ENCODE data around the gene SNX30. TPM values are rescaled to one million over a fixed set of nuclear protein-coding genes. Genes with fewer than 3 reads are reported as not detected.

The SNX30 gene
- polyA plus RNA-seq, 1 of the 3 experiments (the other 2 are of a cell fraction) = 2.7 TPM

DNA sequence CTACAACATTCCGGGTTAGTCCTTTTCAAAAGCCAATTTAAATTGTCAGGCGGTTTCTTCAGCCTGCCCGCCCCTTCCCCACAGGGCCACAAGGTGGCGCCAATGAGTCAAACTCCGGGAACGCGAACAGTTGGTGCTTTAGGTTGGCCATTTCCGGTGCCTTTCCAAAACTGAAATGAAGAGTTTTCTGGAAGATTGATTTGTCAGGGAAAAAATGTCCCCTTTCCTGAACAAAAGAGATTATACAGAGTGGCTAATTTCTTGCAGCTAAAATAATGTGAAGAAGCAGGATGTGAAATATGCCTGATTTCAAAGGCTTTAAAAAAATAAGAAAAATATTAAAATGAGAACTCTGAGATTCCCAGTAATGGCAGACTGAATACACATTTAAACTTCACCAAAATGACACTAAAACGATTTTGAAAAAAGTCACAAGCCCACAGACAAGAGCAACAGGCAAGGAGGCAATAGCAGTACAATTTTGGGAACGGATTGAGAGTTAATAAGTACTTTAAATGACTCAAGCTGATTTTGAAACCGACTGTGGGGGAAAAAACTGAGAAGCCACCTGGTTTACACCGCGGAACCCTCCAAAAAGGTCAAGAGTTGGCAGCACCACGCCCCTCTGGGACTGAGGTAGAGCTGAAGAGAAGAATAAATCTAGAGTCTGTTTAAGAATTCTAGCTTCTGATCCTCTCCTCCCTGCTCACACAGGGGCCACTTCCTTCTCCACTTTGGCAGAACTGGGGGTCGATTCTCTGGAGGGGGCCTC is 94.4 kb downstream of the SNX30 start:
- H3K36me3 ChIP-seq (replicated peaks in 1 of 2; ENCODE audit: control insufficient read depth in 1 of 2, insufficient read depth in 2 of 2, low read length in 1 of 2) = no peaks in the 10 kb centered on the region

DNA sequence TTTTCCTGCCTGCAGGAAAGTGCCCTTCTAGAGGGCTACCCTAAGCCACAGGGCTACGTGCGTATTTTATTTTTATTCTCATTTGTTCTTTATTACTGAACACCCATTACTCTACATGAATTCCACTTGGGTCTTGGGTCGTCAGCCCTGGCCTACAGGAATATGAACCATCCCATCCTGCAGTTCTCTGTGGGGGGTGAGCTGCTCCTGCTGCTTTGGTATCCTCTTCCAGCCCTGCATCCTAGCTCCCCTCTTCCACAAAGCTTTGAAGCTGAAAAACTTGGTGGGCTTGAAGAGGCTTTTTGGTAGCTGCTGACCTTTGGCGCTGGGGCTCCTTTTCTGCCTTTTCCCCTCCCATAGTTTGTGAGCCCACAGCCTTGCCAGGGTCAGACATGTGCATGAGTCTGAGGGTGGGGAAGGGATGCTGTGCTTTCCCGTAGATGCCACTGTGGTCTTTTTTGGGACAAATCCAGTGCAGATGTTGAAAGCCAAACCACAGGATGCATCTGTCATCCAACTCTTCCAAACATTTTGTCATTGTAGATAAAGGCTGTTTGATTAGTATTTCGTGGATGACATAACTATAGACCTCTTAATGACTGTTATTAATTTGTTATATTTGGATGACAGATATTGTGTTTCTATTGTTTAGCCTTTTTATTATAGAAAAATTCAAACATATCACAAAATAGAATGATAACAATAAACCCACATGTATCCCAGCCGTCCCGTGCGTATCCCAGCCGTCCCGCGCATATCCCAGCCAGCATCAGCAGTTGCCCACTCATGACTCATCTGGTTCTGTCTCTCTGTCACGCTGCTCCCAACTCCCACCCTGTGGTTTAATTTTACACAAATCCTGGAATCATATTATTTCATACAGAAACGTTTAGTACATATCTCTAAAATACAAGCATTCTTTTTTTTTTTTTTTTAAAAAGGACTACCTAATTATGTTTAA is 96.2 kb downstream of the SNX30 start:
- no peaks in the 10 kb centered on the region for H3K27me3 ChIP-seq (ENCODE audit: insufficient read depth)
- TF ChIP-seq RXRA (IDR thresholded peaks at IDR 0.05; ENCODE audit: borderline replicate concordance, low read depth) = no peak
- TF ChIP-seq RFX5 (IDR thresholded peaks at IDR 0.05; ENCODE audit: low read length) = no peak
- H3K9me3 ChIP-seq = no peaks in the 10 kb centered on the region
- no peak overlapping the region for H3K9ac ChIP-seq
- ChIA-PET CTCF (interaction anchor here (2.2 to 2.4 kb wide), 2 partner anchors 11 to 56 kb away, joined by 20 to 21 read pairs; no protein-coding TSS in a partner anchor), POLR2A (no interaction called here)
- H3F3A ChIP-seq (replicated peaks; ENCODE audit: insufficient read depth) = peaks cover 3% of the 10 kb centered on the region
- DNase-seq = no peak
- no peaks in the 10 kb centered on the region for H3K36me3 ChIP-seq (replicated peaks in 1 of 2; ENCODE audit: control insufficient read depth in 1 of 2, insufficient read depth in 2 of 2, low read length in 1 of 2)
- H3K4me3 ChIP-seq (ENCODE audit: low read depth in 2 of 2, low read length in 1 of 2) = no peak overlapping the region
- no peaks in the 10 kb centered on the region for H4K20me1 ChIP-seq (ENCODE audit: insufficient read depth)
- H2AFZ ChIP-seq (ENCODE audit: low read depth) = no peak overlapping the region
- H3K4me1 ChIP-seq (ENCODE audit: control insufficient read depth in 1 of 2, insufficient read depth in 2 of 2, low read depth in 1 of 2, low read length in 1 of 2) = peaks cover 0 to 2% of the 10 kb centered on the region in 2 experiments; a peak in 1 of 4 replicates
- no peaks in the 10 kb centered on the region for H3K9me2 ChIP-seq
- no peak overlapping the region for H3K27ac ChIP-seq (ENCODE audit: low read depth in 2 of 2, low read length in 1 of 2)
- no peaks in the 10 kb centered on the region for H3K79me2 ChIP-seq (ENCODE audit: insufficient read depth)
- WGBS (ENCODE audit: low lambda C conversion rate) = 77% methylated on average over 14 of the region's 14 CpGs
- H3K4me2 ChIP-seq = no peak overlapping the region

More for the DNA sequence above, 94.4 kb downstream of the SNX30 start:
- Histone ChIP-seq H3K4me1 (ENCODE audit: control insufficient read depth in 1 of 2, insufficient read depth in 2 of 2, low read depth in 1 of 2, low read length in 1 of 2) (peaks cover 0 to 7% of the 10 kb centered on the region in 2 experiments; a peak in 1 of 4 replicates), H3K27ac (ENCODE audit: low read depth in 2 of 2, low read length in 1 of 2) (no peak overlapping the region), H3K9me3 (no peaks in the 10 kb centered on the region), H2AFZ (ENCODE audit: low read depth) (peak overlapping the region; percentile 39; the same call in 1 of the 2 replicates), H3K4me2 (no peak overlapping the region), H3K9me2 (no peaks in the 10 kb centered on the region), H4K20me1 (ENCODE audit: insufficient read depth) (no peaks in the 10 kb centered on the region), H3F3A (replicated peaks; ENCODE audit: insufficient read depth) (peaks cover 3% of the 10 kb centered on the region), H3K9ac (no peak overlapping the region), H3K4me3 (ENCODE audit: low read depth in 2 of 2, low read length in 1 of 2) (peak overlapping the region in 1 of 2 experiments; percentile 52; a peak in 1 of 4 replicates), H3K79me2 (ENCODE audit: insufficient read depth) (no peaks in the 10 kb centered on the region), H3K27me3 (ENCODE audit: insufficient read depth) (no peaks in the 10 kb centered on the region)
- WGBS (ENCODE audit: low lambda C conversion rate) = 31% methylated on average over 15 of the region's 15 CpGs
- TF ChIP-seq, protein P1, sequence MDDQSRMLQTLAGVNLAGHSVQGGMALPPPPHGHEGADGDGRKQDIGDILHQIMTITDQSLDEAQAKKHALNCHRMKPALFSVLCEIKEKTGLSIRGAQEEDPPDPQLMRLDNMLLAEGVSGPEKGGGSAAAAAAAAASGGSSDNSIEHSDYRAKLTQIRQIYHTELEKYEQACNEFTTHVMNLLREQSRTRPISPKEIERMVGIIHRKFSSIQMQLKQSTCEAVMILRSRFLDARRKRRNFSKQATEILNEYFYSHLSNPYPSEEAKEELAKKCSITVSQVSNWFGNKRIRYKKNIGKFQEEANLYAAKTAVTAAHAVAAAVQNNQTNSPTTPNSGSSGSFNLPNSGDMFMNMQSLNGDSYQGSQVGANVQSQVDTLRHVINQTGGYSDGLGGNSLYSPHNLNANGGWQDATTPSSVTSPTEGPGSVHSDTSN (IDR thresholded peaks at IDR 0.05) = peak; percentile 4; the same call in 1 of the 2 replicates
- no peak for TF ChIP-seq RFX5 (IDR thresholded peaks at IDR 0.05; ENCODE audit: low read length)
- TF ChIP-seq RAD21 (IDR thresholded peaks at IDR 0.05; ENCODE audit: low read length) = peak; percentile 72
- TF ChIP-seq FOSL2 (IDR thresholded peaks at IDR 0.05; ENCODE audit: borderline replicate concordance, low read depth) = no peak
- peak; percentile 24; the same call in 1 of the 2 replicates for TF ChIP-seq GABPA (IDR thresholded peaks at IDR 0.05; ENCODE audit: low read depth)
- TF ChIP-seq SMC3 (IDR thresholded peaks at IDR 0.05; ENCODE audit: low read depth, low read length) = peak; percentile 78
- TF ChIP-seq, protein P2, sequence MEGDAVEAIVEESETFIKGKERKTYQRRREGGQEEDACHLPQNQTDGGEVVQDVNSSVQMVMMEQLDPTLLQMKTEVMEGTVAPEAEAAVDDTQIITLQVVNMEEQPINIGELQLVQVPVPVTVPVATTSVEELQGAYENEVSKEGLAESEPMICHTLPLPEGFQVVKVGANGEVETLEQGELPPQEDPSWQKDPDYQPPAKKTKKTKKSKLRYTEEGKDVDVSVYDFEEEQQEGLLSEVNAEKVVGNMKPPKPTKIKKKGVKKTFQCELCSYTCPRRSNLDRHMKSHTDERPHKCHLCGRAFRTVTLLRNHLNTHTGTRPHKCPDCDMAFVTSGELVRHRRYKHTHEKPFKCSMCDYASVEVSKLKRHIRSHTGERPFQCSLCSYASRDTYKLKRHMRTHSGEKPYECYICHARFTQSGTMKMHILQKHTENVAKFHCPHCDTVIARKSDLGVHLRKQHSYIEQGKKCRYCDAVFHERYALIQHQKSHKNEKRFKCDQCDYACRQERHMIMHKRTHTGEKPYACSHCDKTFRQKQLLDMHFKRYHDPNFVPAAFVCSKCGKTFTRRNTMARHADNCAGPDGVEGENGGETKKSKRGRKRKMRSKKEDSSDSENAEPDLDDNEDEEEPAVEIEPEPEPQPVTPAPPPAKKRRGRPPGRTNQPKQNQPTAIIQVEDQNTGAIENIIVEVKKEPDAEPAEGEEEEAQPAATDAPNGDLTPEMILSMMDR (IDR thresholded peaks at IDR 0.05) = peak; percentile 99
- ChIA-PET POLR2A (no interaction called here), CTCF (interaction anchor here (0.6 to 3.1 kb wide), 33 partner anchors 8 to 1081 kb away, joined by 3 to 21 read pairs (median 4); no protein-coding TSS in a partner anchor)
- peak; percentile 80 for DNase-seq

Data from SK-N-SH (cell line).